GM12874 (cell line): ENCODE results near the gene STK32C.

Experiments
- CTCF ChIP-seq: IDR thresholded peaks from 2 replicates; pipeline ENCODE4 v1.5.1; 2011; ENCODE audit warnings: low read depth, mild to moderate bottlenecking, control low read depth, low read length, moderate library complexity; ENCODE audit not compliant: insufficient read depth

The STK32C gene

GRCh38 chr10:132192991-132193665 lies 114.6 kb downstream of the STK32C start:
- no peak for TF ChIP-seq CTCF

- no peak for TF ChIP-seq CTCF
Observed at GRCh38 chr10:132192076-132192975, 115.4 kb downstream of the STK32C start.

GRCh38 chr10:132189810-132190422 lies 117.8 kb downstream of the STK32C start:
- TF ChIP-seq CTCF = no peak

GRCh38 chr10:132189016-132189415 lies 118.7 kb downstream of the STK32C start:
- TF ChIP-seq CTCF = no peak

- TF ChIP-seq CTCF = no peak
Observed at GRCh38 chr10:132188331-132188730, 119.4 kb downstream of the STK32C start.

GRCh38 chr10:132187430-132188138 lies 120.2 kb downstream of the STK32C start:
- no peak for TF ChIP-seq CTCF
